ENCODE results near the gene SCFD2. TPM values are rescaled to one million over a fixed set of nuclear protein-coding genes. Genes with fewer than 3 reads are reported as not detected.

The SCFD2 gene
- total and polyA plus RNA-seq, 10 of the 15 experiments (the other 5 are each of a cell fraction or from before 2014, with no cell fraction given), result 4.8 to 37.6 (median 24.9) TPM

- no peaks in the 10 kb centered on the region for H3K79me2 ChIP-seq (ENCODE audit: control insufficient read depth, insufficient read depth, low read length)
- no peak for ATAC-seq
- FAIRE-seq, result no peak
- 95% methylated on average over 5 of the region's 5 CpGs for WGBS (ENCODE audit: insufficient coverage, insufficient replicate concordance, low lambda C conversion rate, missing lambda C conversion rate)
- H3K36me3 ChIP-seq (ENCODE audit: control insufficient read depth in 2 of 2, insufficient read depth in 2 of 2, low read length in 1 of 2), result no peaks in the 10 kb centered on the region
- H3K4me3 ChIP-seq, result no peak overlapping the region
- no peak for TF ChIP-seq EP300 (IDR thresholded peaks at IDR 0.05; ENCODE audit: borderline replicate concordance in 1 of 2, control insufficient read depth in 1 of 2, low read depth in 2 of 2, low read length in 2 of 2)
- TF ChIP-seq BCLAF1 (IDR thresholded peaks at IDR 0.05), result no peak
- no peak overlapping the region for H3K27ac ChIP-seq (ENCODE audit: control insufficient read depth, insufficient read depth)
- no peak for DNase-seq (ENCODE audit: low read depth, low spot score)
- CTCF ChIA-PET, result no interaction called here
- SMC1A ChIA-PET (ENCODE audit: uncharacterized antibody, unreplicated experiment), result no interaction called here
- no peak overlapping the region for H3K9ac ChIP-seq (ENCODE audit: control insufficient read depth, insufficient read depth, low read length)
- no peaks in the 10 kb centered on the region for H4K20me1 ChIP-seq (ENCODE audit: control insufficient read depth, insufficient read depth)
- no peaks in the 10 kb centered on the region for H3K9me3 ChIP-seq (replicated peaks; ENCODE audit: control insufficient read depth, insufficient read depth, low read length)
- POLR2A ChIA-PET, result no interaction called here
- intact Hi-C loops (cut with micrococcal nuclease; ENCODE audit: unreplicated experiment), result no loop called here
- H3K4me2 ChIP-seq (ENCODE audit: control insufficient read depth, insufficient read depth), result no peak overlapping the region
- no peak overlapping the region for H2AFZ ChIP-seq (ENCODE audit: control insufficient read depth, low read depth, low read length)
- no peaks in the 10 kb centered on the region for H3K4me1 ChIP-seq (ENCODE audit: control insufficient read depth, insufficient read depth, low read length)
- H3K27me3 ChIP-seq (replicated peaks in 1 of 2; ENCODE audit: control insufficient read depth in 2 of 2, insufficient read depth in 2 of 2, low read length in 1 of 2), result no peaks in the 10 kb centered on the region
- RAD21 ChIA-PET (ENCODE audit: unreplicated experiment), result no interaction called here
- BruUV-seq (replicated peaks), result no TSS peak
- in situ Hi-C loops (cut with MboI), result no loop called here
Observed at GRCh38 chr4:53126099-53126498, 239.8 kb downstream of the SCFD2 start.

- H3K4me2 ChIP-seq (ENCODE audit: control insufficient read depth, insufficient read depth), result no peak overlapping the region
- no peaks in the 10 kb centered on the region for H3K27me3 ChIP-seq (replicated peaks in 1 of 2; ENCODE audit: control insufficient read depth in 2 of 2, insufficient read depth in 2 of 2, low read length in 1 of 2)
- H3K27ac ChIP-seq (ENCODE audit: control insufficient read depth, insufficient read depth), result no peak overlapping the region
- ChIA-PET SMC1A (ENCODE audit: uncharacterized antibody, unreplicated experiment) (interaction anchor here (0.8 to 0.9 kb wide), 2 partner anchors 11 to 12 kb away, joined by 3 read pairs; no protein-coding TSS in a partner anchor), RAD21 (ENCODE audit: unreplicated experiment) (interaction anchor here (1.0 kb wide), 1 partner anchor 109 kb away, joined by 3 read pairs; no protein-coding TSS in a partner anchor), CTCF (interaction anchor here (0.5 to 1.0 kb wide), 4 partner anchors 10 to 112 kb away, joined by 3 to 4 read pairs (median 4); no protein-coding TSS in a partner anchor), POLR2A (interaction anchor here (0.7 kb wide), 1 partner anchor 44 kb away, joined by 5 read pairs; no protein-coding TSS in a partner anchor)
- no TSS peak for BruUV-seq (replicated peaks)
- 100% methylated on average over 1 of the region's 1 CpG for WGBS (ENCODE audit: insufficient coverage, insufficient replicate concordance, low lambda C conversion rate, missing lambda C conversion rate)
- no peak overlapping the region for H3K9ac ChIP-seq (ENCODE audit: control insufficient read depth, insufficient read depth, low read length)
- H3K36me3 ChIP-seq (ENCODE audit: control insufficient read depth in 2 of 2, insufficient read depth in 2 of 2, low read length in 1 of 2), result no peaks in the 10 kb centered on the region
- H2AFZ ChIP-seq (ENCODE audit: control insufficient read depth, low read depth, low read length), result no peak overlapping the region
- no peaks in the 10 kb centered on the region for H3K9me3 ChIP-seq (replicated peaks; ENCODE audit: control insufficient read depth, insufficient read depth, low read length)
- H3K4me1 ChIP-seq (ENCODE audit: control insufficient read depth, insufficient read depth, low read length), result no peaks in the 10 kb centered on the region
- intact Hi-C loops (cut with micrococcal nuclease; ENCODE audit: unreplicated experiment) (no loop called here), in situ Hi-C loops (cut with MboI) (no loop called here)
- no peak for TF ChIP-seq POLR2AphosphoS2 (IDR thresholded peaks at IDR 0.05; ENCODE audit: low read depth, low read length)
- no peak for TF ChIP-seq PML (IDR thresholded peaks at IDR 0.05; ENCODE audit: low read length)
- no peak for TF ChIP-seq TAF1 (IDR thresholded peaks at IDR 0.05; ENCODE audit: borderline replicate concordance, low read depth, low read length)
- TF ChIP-seq NRF1 (conservative IDR thresholded peaks at IDR 0.05; ENCODE audit: low read depth, low read length), result no peak
- no peak for TF ChIP-seq ZZZ3 (IDR thresholded peaks at IDR 0.05; ENCODE audit: control insufficient read depth, insufficient read length, low read depth)
- TF ChIP-seq ZNF384 (IDR thresholded peaks at IDR 0.05; ENCODE audit: borderline replicate concordance, low read depth, low read length), result no peak
- H3K4me3 ChIP-seq, result no peak overlapping the region
- no peaks in the 10 kb centered on the region for H3K79me2 ChIP-seq (ENCODE audit: control insufficient read depth, insufficient read depth, low read length)
- no peaks in the 10 kb centered on the region for H4K20me1 ChIP-seq (ENCODE audit: control insufficient read depth, insufficient read depth)
- ATAC-seq (no peak), FAIRE-seq (no peak), DNase-seq (ENCODE audit: low read depth, low spot score) (no peak)
Observed at GRCh38 chr4:53123819-53124218, 242.0 kb downstream of the SCFD2 start.
